T-helper 1 cell (primary cell): ENCODE measurements around the gene MBTPS1.

ENCODE experiments used
- DNase-seq, 5 donors: peaks; one replicate each; pipeline ENCODE4 v3.0.0-alpha.2; 2012 to 2020

The MBTPS1 gene

GRCh38 chr16:84049403-84050060 lies 67.2 kb downstream of the MBTPS1 start:
- no peak for DNase-seq

- no peak for DNase-seq
Observed at GRCh38 chr16:84048871-84049270, 67.9 kb downstream of the MBTPS1 start.

- no peak for DNase-seq
Observed at GRCh38 chr16:84048270-84048669, 68.5 kb downstream of the MBTPS1 start.

- DNase-seq = no peak
Observed at GRCh38 chr16:84047626-84048025, 69.1 kb downstream of the MBTPS1 start.

- DNase-seq = no peak
Observed at GRCh38 chr16:84047206-84047605, 69.5 kb downstream of the MBTPS1 start.

GRCh38 chr16:84045818-84046470 lies 70.8 kb downstream of the MBTPS1 start:
- no peak for DNase-seq

GRCh38 chr16:84045001-84045817 lies 71.5 kb downstream of the MBTPS1 start:
- DNase-seq = no peak

GRCh38 chr16:84044118-84044488 lies 72.6 kb downstream of the MBTPS1 start:
- DNase-seq = no peak

- no peak for DNase-seq
Observed at GRCh38 chr16:84043486-84044117, 73.1 kb downstream of the MBTPS1 start.

- DNase-seq = no peak
Observed at GRCh38 chr16:84042879-84043485, 73.8 kb downstream of the MBTPS1 start.

GRCh38 chr16:84042308-84042878 lies 74.3 kb downstream of the MBTPS1 start, which contains the start of gene SLC38A8:
SLC38A8 (minus strand) TSS chr16:84042795; CDS start chr16:84042157, 638 bp downstream.
- no peak for DNase-seq

GRCh38 chr16:84041881-84042280 lies 74.9 kb downstream of the MBTPS1 start:
- no peak for DNase-seq

GRCh38 chr16:84040823-84041820 lies 75.6 kb downstream of the MBTPS1 start:
- DNase-seq = no peak

- DNase-seq = no peak
Observed at GRCh38 chr16:84040226-84040822, 76.4 kb downstream of the MBTPS1 start.

GRCh38 chr16:84039696-84040095 lies 77.0 kb downstream of the MBTPS1 start:
- no peak for DNase-seq

- DNase-seq = no peak
Observed at GRCh38 chr16:84038469-84038868, 78.3 kb downstream of the MBTPS1 start.

GRCh38 chr16:84036982-84037425 lies 79.7 kb downstream of the MBTPS1 start:
- DNase-seq = no peak

- no peak for DNase-seq
Observed at GRCh38 chr16:84036131-84036530, 80.6 kb downstream of the MBTPS1 start.

GRCh38 chr16:84034516-84034915 lies 82.2 kb downstream of the MBTPS1 start:
- no peak for DNase-seq
